ENCODE data around the gene MAST4.
A peak's percentile ranks its signal among the peaks of the same experiment; 100 is the strongest.

Gene MAST4

DNA sequence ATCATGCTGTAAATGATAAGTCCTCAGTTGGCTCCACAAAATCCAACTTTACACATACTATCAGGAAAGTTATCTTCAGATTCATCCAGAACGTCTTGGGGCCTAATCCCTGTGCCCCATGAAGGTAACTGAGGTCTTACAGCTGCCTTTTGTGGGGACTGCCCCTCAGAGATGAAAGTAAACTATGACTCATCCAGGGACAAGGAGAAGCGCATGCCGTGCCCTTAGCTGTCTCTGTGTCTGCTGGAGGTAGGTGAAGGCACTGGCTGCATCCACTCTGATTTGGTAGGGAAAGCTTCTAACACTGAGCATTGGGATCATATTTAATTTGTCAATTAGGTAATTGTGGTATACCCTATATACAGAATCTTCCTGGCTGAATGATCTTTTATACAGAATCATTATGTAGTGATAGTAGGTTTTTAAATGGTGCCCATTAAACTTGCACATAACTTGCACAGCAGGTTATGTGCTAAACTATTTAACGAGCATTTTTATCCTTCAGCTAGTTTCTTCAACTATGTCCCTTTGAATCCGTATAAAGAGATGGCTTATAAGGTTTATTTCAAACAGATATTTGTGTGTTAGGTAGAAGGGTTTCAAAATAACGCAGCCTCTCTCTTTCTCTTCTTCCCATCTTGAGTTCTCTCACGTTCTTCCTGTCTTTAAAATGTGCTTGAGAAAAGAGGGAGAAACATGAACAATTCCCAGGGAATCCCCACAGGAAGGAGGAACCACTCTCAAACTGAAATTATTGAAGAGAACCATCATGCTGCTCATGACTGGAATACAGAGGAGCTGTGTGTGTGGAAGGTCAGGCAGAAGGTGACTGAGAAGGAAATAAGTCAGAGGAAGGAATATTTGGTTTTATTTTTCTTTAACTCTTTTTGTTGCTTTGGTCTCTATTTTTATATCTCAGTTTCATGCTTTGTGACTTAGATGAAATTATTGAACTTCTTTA is 349.5 kb downstream of the MAST4 start:
- no peak overlapping the region for H3K4me3 ChIP-seq
- no peak for DNase-seq (ENCODE audit: low read depth, low spot score)

DNA sequence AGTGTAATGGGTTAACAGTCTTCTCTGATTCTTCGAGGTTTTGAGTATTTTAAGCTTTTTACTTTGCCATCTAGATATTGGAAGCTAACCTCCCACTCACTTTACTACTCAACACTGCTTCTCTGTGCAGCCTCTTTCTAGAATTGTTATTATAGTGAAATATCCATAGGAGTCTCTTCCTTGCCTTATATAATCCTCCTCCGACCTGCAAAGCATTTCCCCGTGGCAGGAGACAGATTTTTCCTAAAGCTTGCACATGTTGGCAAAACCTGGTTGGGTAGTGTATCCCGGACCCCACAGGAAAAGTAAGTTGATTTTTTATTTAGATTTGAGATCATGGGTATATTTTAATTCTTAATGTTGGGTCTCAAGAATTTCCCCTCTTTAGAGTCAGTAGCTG is 351.3 kb downstream of the MAST4 start:
- DNase-seq (ENCODE audit: low read depth, low spot score) = no peak
- Histone ChIP-seq H3K9ac (ENCODE audit: insufficient read length) (no peak overlapping the region), H3K4me3 (no peak overlapping the region), H3K27ac (no peak overlapping the region), H3K9me3 (ENCODE audit: low read depth, low read length) (no peaks in the 10 kb centered on the region), H3K36me3 (ENCODE audit: insufficient read depth, low read length) (no peaks in the 10 kb centered on the region)
- no peak for TF ChIP-seq POLR2AphosphoS5 (IDR thresholded peaks at IDR 0.05; ENCODE audit: borderline replicate concordance, low read depth, low read length)
- no peak for TF ChIP-seq FOXP2 (optimal IDR thresholded peaks at IDR 0.05; ENCODE audit: control extremely low read depth, extremely low read length, insufficient read depth)

More for the DNA sequence above, 349.5 kb downstream of the MAST4 start:
- Histone ChIP-seq H3K9ac (ENCODE audit: insufficient read length) (peak overlapping the region; percentile 32), H3K36me3 (ENCODE audit: insufficient read depth, low read length) (no peaks in the 10 kb centered on the region), H3K9me3 (ENCODE audit: low read depth, low read length) (no peaks in the 10 kb centered on the region), H3K27ac (no peak overlapping the region)
- TF ChIP-seq POLR2AphosphoS5 (IDR thresholded peaks at IDR 0.05; ENCODE audit: borderline replicate concordance, low read depth, low read length) (no peak), EZH2 (IDR thresholded peaks at IDR 0.05) (no peak), FOXP2 (optimal IDR thresholded peaks at IDR 0.05; ENCODE audit: control extremely low read depth, extremely low read length, insufficient read depth) (no peak)

GRCh38 chr5:66949066-66949465 is 352.9 kb downstream of the MAST4 start:
- TF ChIP-seq FOXP2 (optimal IDR thresholded peaks at IDR 0.05; ENCODE audit: control extremely low read depth, extremely low read length, insufficient read depth) (no peak), POLR2AphosphoS5 (IDR thresholded peaks at IDR 0.05; ENCODE audit: borderline replicate concordance, low read depth, low read length) (no peak), EZH2 (IDR thresholded peaks at IDR 0.05) (no peak)
- H3K9me3 ChIP-seq (ENCODE audit: low read depth, low read length) = no peaks in the 10 kb centered on the region
- H3K27ac ChIP-seq = no peak overlapping the region
- H3K9ac ChIP-seq (ENCODE audit: insufficient read length) = no peak overlapping the region
- no peaks in the 10 kb centered on the region for H3K36me3 ChIP-seq (ENCODE audit: insufficient read depth, low read length)
- DNase-seq (ENCODE audit: low read depth, low spot score) = no peak
- no peak overlapping the region for H3K4me3 ChIP-seq

- Histone ChIP-seq H3K9ac (ENCODE audit: insufficient read length) (no peak overlapping the region), H3K36me3 (ENCODE audit: insufficient read depth, low read length) (no peaks in the 10 kb centered on the region), H3K9me3 (ENCODE audit: low read depth, low read length) (no peaks in the 10 kb centered on the region), H3K27ac (no peak overlapping the region), H3K4me3 (no peak overlapping the region)
- TF ChIP-seq FOXP2 (optimal IDR thresholded peaks at IDR 0.05; ENCODE audit: control extremely low read depth, extremely low read length, insufficient read depth) (no peak), EZH2 (IDR thresholded peaks at IDR 0.05) (no peak), POLR2AphosphoS5 (IDR thresholded peaks at IDR 0.05; ENCODE audit: borderline replicate concordance, low read depth, low read length) (no peak)
- no peak for DNase-seq (ENCODE audit: low read depth, low spot score)
These were observed 356.0 kb downstream of the MAST4 start for GRCh38 chr5:66952153-66952552.

- no peak overlapping the region for H3K4me3 ChIP-seq
- no peaks in the 10 kb centered on the region for H3K36me3 ChIP-seq (ENCODE audit: insufficient read depth, low read length)
- TF ChIP-seq EZH2 (IDR thresholded peaks at IDR 0.05) = no peak
- no peak for TF ChIP-seq FOXP2 (optimal IDR thresholded peaks at IDR 0.05; ENCODE audit: control extremely low read depth, extremely low read length, insufficient read depth)
- TF ChIP-seq POLR2AphosphoS5 (IDR thresholded peaks at IDR 0.05; ENCODE audit: borderline replicate concordance, low read depth, low read length) = no peak
- H3K9ac ChIP-seq (ENCODE audit: insufficient read length) = no peak overlapping the region
- no peak for DNase-seq (ENCODE audit: low read depth, low spot score)
- no peaks in the 10 kb centered on the region for H3K9me3 ChIP-seq (ENCODE audit: low read depth, low read length)
- no peak overlapping the region for H3K27ac ChIP-seq
These were observed 360.2 kb downstream of the MAST4 start for GRCh38 chr5:66956439-66956838.

DNA sequence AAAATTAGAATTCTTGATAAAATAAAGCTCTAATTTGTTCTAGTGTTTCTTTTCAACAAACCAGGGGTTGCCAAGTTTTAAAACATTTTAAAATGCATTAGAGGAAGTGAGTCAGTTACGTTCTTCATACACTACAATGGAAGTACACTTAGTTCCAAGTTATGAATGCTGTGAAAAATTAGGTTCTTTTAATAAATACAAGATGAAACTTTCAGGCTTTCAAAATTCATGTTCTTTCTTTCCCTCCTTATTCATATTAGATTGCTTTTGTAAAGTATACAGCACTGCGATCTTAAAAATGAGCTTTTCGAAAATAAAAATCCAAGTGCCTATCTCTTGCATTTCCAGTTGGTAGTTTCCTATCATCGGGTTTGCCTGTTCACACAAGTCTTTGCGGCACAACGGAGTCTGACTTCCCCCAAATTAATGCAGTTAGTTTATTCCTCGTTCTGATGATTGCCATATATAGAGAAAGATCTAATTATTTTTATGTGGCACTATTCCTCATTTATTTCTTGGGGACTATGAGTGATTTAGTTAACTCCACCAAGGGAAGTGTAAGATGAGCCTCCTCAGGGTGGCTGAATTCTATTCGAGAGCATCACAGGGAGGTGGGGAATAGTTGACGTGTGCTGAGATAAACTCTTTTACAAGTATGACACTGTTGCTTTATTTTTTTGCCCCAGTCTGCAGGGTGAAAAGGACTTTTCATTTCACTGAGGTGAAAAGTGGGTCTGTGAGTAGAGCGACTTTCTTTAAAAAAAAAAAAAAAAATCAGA is 362.2 kb downstream of the MAST4 start:
- TF ChIP-seq EZH2 (IDR thresholded peaks at IDR 0.05) (no peak), FOXP2 (optimal IDR thresholded peaks at IDR 0.05; ENCODE audit: control extremely low read depth, extremely low read length, insufficient read depth) (no peak), POLR2AphosphoS5 (IDR thresholded peaks at IDR 0.05; ENCODE audit: borderline replicate concordance, low read depth, low read length) (no peak)
- Histone ChIP-seq H3K4me3 (no peak overlapping the region), H3K36me3 (ENCODE audit: insufficient read depth, low read length) (no peaks in the 10 kb centered on the region), H3K27ac (0 out of 2 replicates have a peak overlapping the region, but pooled peaks have one; percentile 10), H3K9me3 (ENCODE audit: low read depth, low read length) (no peaks in the 10 kb centered on the region), H3K9ac (ENCODE audit: insufficient read length) (no peak overlapping the region)
- no peak for DNase-seq (ENCODE audit: low read depth, low spot score)

- H3K9ac ChIP-seq (ENCODE audit: insufficient read length) = no peak overlapping the region
- H3K4me3 ChIP-seq = no peak overlapping the region
- no peaks in the 10 kb centered on the region for H3K36me3 ChIP-seq (ENCODE audit: insufficient read depth, low read length)
- H3K27ac ChIP-seq = no peak overlapping the region
- H3K9me3 ChIP-seq (ENCODE audit: low read depth, low read length) = no peaks in the 10 kb centered on the region
- DNase-seq (ENCODE audit: low read depth, low spot score) = no peak
- no peak for TF ChIP-seq EZH2 (IDR thresholded peaks at IDR 0.05)
- no peak for TF ChIP-seq POLR2AphosphoS5 (IDR thresholded peaks at IDR 0.05; ENCODE audit: borderline replicate concordance, low read depth, low read length)
- no peak for TF ChIP-seq FOXP2 (optimal IDR thresholded peaks at IDR 0.05; ENCODE audit: control extremely low read depth, extremely low read length, insufficient read depth)
These were observed 362.9 kb downstream of the MAST4 start for GRCh38 chr5:66958980-66959641.

DNA sequence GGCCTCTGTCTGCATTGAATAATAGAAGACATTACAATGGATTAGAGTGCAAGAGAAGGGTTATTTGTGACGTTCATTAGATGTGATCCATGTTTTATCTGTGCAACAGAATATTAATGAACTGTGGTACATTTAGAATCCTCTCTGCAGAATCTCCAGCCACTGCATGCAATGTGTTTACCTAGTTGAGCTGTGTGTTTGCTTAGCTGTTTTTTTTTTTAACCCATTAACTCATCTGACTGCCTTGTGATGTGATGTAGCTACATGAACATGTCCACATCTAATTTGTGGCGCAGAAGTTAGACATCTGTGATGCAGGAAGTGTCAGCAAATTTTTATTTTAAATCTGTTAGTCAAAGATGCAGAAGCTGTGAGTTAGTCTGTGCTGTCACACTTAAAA is 363.5 kb downstream of the MAST4 start:
- Histone ChIP-seq H3K36me3 (ENCODE audit: insufficient read depth, low read length) (no peaks in the 10 kb centered on the region), H3K27ac (no peak overlapping the region), H3K9ac (ENCODE audit: insufficient read length) (no peak overlapping the region), H3K4me3 (no peak overlapping the region), H3K9me3 (ENCODE audit: low read depth, low read length) (no peaks in the 10 kb centered on the region)
- DNase-seq (ENCODE audit: low read depth, low spot score) = no peak
- TF ChIP-seq POLR2AphosphoS5 (IDR thresholded peaks at IDR 0.05; ENCODE audit: borderline replicate concordance, low read depth, low read length) (no peak), EZH2 (IDR thresholded peaks at IDR 0.05) (no peak), FOXP2 (optimal IDR thresholded peaks at IDR 0.05; ENCODE audit: control extremely low read depth, extremely low read length, insufficient read depth) (no peak)

Data from SK-N-MC (cell line).